ENCODE measurements around the gene CEP89.
"Not testable (repeated sequence)": the region's sequence is repeated elsewhere in the genome, so short reads cannot be mapped to it uniquely, and the experiment has no call there.

Gene CEP89

DNA sequence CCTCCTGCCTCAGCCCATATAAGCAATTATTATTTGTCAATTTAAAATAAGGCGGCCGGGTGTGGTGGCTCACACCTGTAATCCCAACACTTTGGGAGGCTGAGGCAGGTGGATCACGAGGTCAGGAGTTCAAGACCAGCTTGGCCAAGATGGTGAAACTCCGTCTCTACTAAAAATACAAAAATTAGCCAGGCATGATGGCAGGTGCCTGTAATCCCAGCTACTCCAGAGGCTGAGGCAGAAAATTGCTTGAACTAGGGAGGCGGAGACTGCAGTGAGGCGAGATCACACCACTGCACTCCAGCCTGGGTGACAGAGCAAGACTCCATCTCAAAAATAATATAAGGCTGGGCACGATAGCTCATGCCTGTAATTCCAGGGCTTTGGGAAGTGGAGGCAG is 114.9 kb downstream of the CEP89 start:
- in situ Hi-C loops (cut with MboI; ENCODE audit: low sequenced_read_pairs), result not testable (repeated sequence)

- in situ Hi-C loops (cut with MboI; ENCODE audit: low sequenced_read_pairs), result no loop called here
Measured at GRCh38 chr19:32852216-32852615, 119.5 kb downstream of the CEP89 start.

GRCh38 chr19:32848035-32848434 is 123.7 kb downstream of the CEP89 start:
- in situ Hi-C loops (cut with MboI; ENCODE audit: low sequenced_read_pairs), result not testable (repeated sequence)

GRCh38 chr19:32843716-32844245 is 128.0 kb downstream of the CEP89 start:
- in situ Hi-C loops (cut with MboI; ENCODE audit: low sequenced_read_pairs), result no loop called here

DNA sequence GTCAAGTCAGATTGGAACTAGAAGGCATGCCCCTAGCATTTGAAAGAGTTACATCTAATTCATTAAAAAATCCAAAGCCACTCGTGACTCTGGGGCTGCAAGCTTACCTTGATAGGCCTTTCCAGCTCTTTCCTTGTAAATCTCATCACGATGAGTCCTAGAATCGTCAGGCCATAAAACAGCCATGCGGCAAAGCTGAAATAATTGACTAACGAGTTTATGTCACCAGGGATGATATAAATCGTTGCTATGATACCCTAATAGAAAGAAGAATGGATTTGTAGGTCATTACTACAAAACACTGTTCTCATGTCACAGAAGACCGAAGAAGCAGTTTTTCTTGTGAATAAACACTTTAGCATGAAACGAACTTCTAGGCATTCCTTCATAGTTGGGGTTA is 129.7 kb downstream of the CEP89 start:
- in situ Hi-C loops (cut with MboI; ENCODE audit: low sequenced_read_pairs), result no loop called here

DNA sequence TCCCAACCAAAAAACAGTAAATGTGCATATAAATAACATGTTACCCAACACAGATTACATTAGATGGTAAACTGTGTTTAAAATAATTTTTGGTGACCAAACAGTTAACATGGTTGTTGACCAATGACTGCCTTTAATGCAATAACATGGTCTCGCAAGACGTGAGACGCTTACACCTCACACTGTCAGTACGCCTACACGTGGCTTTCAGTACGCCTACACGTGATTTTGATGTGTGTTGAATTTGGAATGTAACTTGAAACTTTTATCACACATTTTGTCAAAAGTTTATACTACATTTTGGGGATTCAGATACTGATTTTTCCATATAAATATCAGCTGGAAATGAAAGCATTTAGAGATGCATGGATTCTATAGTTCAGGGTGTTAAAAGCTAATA is 134.2 kb downstream of the CEP89 start:
- in situ Hi-C loops (cut with MboI; ENCODE audit: low sequenced_read_pairs), result no loop called here

DNA sequence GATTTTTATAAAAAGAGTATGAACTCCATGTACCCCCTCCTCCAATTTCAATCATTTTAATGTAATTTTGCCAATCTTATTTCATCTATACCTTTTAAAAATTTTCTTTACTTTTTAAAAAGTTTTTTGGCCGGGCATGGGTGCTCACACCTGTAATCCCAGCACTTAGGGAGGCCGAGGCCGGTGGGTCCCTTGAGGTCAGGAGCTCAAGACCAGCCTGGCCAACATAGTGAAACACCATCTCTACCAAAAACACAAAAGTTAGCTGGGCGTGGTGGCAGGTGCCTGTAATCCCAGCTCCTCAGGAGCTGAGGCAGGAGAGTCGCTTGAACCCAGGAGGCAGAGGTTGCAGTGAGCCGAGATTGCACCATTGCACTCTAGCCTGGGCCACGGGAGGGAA is 138.4 kb downstream of the CEP89 start:
- in situ Hi-C loops (cut with MboI; ENCODE audit: low sequenced_read_pairs), result not testable (repeated sequence)

DNA sequence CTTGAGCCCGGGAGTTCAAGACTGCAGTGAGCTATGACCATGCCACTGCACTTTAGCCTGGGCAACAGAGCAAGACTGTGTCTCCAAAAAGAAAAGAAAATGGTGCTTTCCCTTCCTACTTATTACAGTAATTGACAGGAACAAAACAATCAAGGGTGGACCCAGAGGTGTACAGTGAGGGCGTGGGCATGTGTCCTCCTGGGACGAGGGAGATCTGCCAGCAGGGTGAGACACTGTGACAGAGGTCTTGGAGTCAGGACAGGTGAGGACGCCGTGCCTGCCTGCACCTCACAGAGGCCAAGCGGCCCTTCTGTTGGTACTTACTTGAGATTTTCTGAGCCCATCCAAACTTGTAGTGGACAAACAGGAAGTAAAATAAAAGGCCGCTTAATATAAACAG is 138.9 kb downstream of the CEP89 start:
- in situ Hi-C loops (cut with MboI; ENCODE audit: low sequenced_read_pairs), result not testable (repeated sequence)

- in situ Hi-C loops (cut with MboI; ENCODE audit: low sequenced_read_pairs), result not testable (repeated sequence)
Measured at GRCh38 chr19:32832094-32832493, 139.7 kb downstream of the CEP89 start.

GRCh38 chr19:32831611-32832010 is 140.1 kb downstream of the CEP89 start:
- in situ Hi-C loops (cut with MboI; ENCODE audit: low sequenced_read_pairs), result no loop called here

- in situ Hi-C loops (cut with MboI; ENCODE audit: low sequenced_read_pairs), result no loop called here
Measured at GRCh38 chr19:32830231-32831014, 141.3 kb downstream of the CEP89 start.

GRCh38 chr19:32829345-32829896 is 142.3 kb downstream of the CEP89 start:
- in situ Hi-C loops (cut with MboI; ENCODE audit: low sequenced_read_pairs), result no loop called here

- in situ Hi-C loops (cut with MboI; ENCODE audit: low sequenced_read_pairs), result no loop called here
Measured at GRCh38 chr19:32828643-32829344, 143.0 kb downstream of the CEP89 start.

GRCh38 chr19:32828139-32828538 is 143.6 kb downstream of the CEP89 start:
- in situ Hi-C loops (cut with MboI; ENCODE audit: low sequenced_read_pairs), result no loop called here
